ENCODE measurements around the gene TARBP1. TPM values are rescaled to one million over a fixed set of nuclear protein-coding genes. Genes with fewer than 3 reads are reported as not detected.

Gene TARBP1
- polyA plus RNA-seq, 2 donors = 16.8 to 32.5 TPM

GRCh38 chr1:234473118-234473517 is 5.9 kb downstream of the TARBP1 start:
- no peaks in the 10 kb centered on the region for H3K9me3 ChIP-seq (ENCODE audit: control insufficient read depth in 2 of 2, insufficient read depth in 1 of 2, low read depth in 1 of 2, low read length in 1 of 2)
- no peak overlapping the region for H3K27ac ChIP-seq (ENCODE audit: low read depth in 2 of 2, low read length in 1 of 2)
- H3K4me3 ChIP-seq (ENCODE audit: low read depth in 1 of 2, low read length in 2 of 2) = no peak overlapping the region
- no peaks in the 10 kb centered on the region for H3K36me3 ChIP-seq (ENCODE audit: control insufficient read depth in 2 of 2, insufficient read depth in 2 of 2, low read length in 1 of 2)
- no peaks in the 10 kb centered on the region for H3K4me1 ChIP-seq (ENCODE audit: control insufficient read depth in 2 of 2, insufficient read depth in 2 of 2, low read length in 1 of 2)
- WGBS, 2 donors = 78 to 82% methylated on average over 3 of the region's 3 CpGs
- no peaks in the 10 kb centered on the region for H3K27me3 ChIP-seq (ENCODE audit: control insufficient read depth in 1 of 2, insufficient read depth in 2 of 2, low read length in 2 of 2)

- no peaks in the 10 kb centered on the region for H3K4me1 ChIP-seq (ENCODE audit: control insufficient read depth in 2 of 2, insufficient read depth in 2 of 2, low read length in 1 of 2)
- H3K27ac ChIP-seq (ENCODE audit: low read depth in 2 of 2, low read length in 1 of 2) = no peak overlapping the region
- no peaks in the 10 kb centered on the region for H3K9me3 ChIP-seq (ENCODE audit: control insufficient read depth in 2 of 2, insufficient read depth in 1 of 2, low read depth in 1 of 2, low read length in 1 of 2)
- H3K4me3 ChIP-seq (ENCODE audit: low read depth in 1 of 2, low read length in 2 of 2) = no peak overlapping the region
- H3K27me3 ChIP-seq (ENCODE audit: control insufficient read depth in 1 of 2, insufficient read depth in 2 of 2, low read length in 2 of 2) = no peaks in the 10 kb centered on the region
- H3K36me3 ChIP-seq (ENCODE audit: control insufficient read depth in 2 of 2, insufficient read depth in 2 of 2, low read length in 1 of 2) = peaks cover 0 to 3% of the 10 kb centered on the region in 2 donors
Observed at GRCh38 chr1:234469376-234469775, 9.6 kb downstream of the TARBP1 start.

GRCh38 chr1:234468580-234468979 is 10.4 kb downstream of the TARBP1 start:
- peaks cover 0 to 3% of the 10 kb centered on the region in 2 donors for H3K36me3 ChIP-seq (ENCODE audit: control insufficient read depth in 2 of 2, insufficient read depth in 2 of 2, low read length in 1 of 2)
- 87 to 95% methylated on average over 1 of the region's 1 CpG for WGBS, 2 donors
- H3K4me1 ChIP-seq (ENCODE audit: control insufficient read depth in 2 of 2, insufficient read depth in 2 of 2, low read length in 1 of 2) = no peaks in the 10 kb centered on the region
- no peaks in the 10 kb centered on the region for H3K27me3 ChIP-seq (ENCODE audit: control insufficient read depth in 1 of 2, insufficient read depth in 2 of 2, low read length in 2 of 2)
- H3K27ac ChIP-seq (ENCODE audit: low read depth in 2 of 2, low read length in 1 of 2) = no peak overlapping the region
- H3K4me3 ChIP-seq (ENCODE audit: low read depth in 1 of 2, low read length in 2 of 2) = no peak overlapping the region
- H3K9me3 ChIP-seq (ENCODE audit: control insufficient read depth in 2 of 2, insufficient read depth in 1 of 2, low read depth in 1 of 2, low read length in 1 of 2) = no peaks in the 10 kb centered on the region

GRCh38 chr1:234467821-234468220 is 11.2 kb downstream of the TARBP1 start:
- H3K27ac ChIP-seq (ENCODE audit: low read depth in 2 of 2, low read length in 1 of 2) = no peak overlapping the region

GRCh38 chr1:234466945-234467344 is 12.0 kb downstream of the TARBP1 start:
- peaks cover 3% of the 10 kb centered on the region in 2 donors for H3K36me3 ChIP-seq (ENCODE audit: control insufficient read depth in 2 of 2, insufficient read depth in 2 of 2, low read length in 1 of 2)
- no peaks in the 10 kb centered on the region for H3K27me3 ChIP-seq (ENCODE audit: control insufficient read depth in 1 of 2, insufficient read depth in 2 of 2, low read length in 2 of 2)
- H3K4me1 ChIP-seq (ENCODE audit: control insufficient read depth in 2 of 2, insufficient read depth in 2 of 2, low read length in 1 of 2) = no peaks in the 10 kb centered on the region
- no peak overlapping the region for H3K4me3 ChIP-seq (ENCODE audit: low read depth in 1 of 2, low read length in 2 of 2)
- whole genome bisulfite sequencing, 2 donors = 94 to 96% methylated on average over 6 of the region's 6 CpGs
- H3K27ac ChIP-seq (ENCODE audit: low read depth in 2 of 2, low read length in 1 of 2) = no peak overlapping the region
- H3K9me3 ChIP-seq (ENCODE audit: control insufficient read depth in 2 of 2, insufficient read depth in 1 of 2, low read depth in 1 of 2, low read length in 1 of 2) = no peaks in the 10 kb centered on the region

More at GRCh38 chr1:234467821-234468220, 11.2 kb downstream of the TARBP1 start:
- H3K27me3 ChIP-seq (ENCODE audit: control insufficient read depth in 1 of 2, insufficient read depth in 2 of 2, low read length in 2 of 2) = no peaks in the 10 kb centered on the region
- peaks cover 0 to 3% of the 10 kb centered on the region in 2 donors for H3K36me3 ChIP-seq (ENCODE audit: control insufficient read depth in 2 of 2, insufficient read depth in 2 of 2, low read length in 1 of 2)
- WGBS, 2 donors = 81 to 89% methylated on average over 6 of the region's 6 CpGs
- H3K4me3 ChIP-seq (ENCODE audit: low read depth in 1 of 2, low read length in 2 of 2) = no peak overlapping the region
- H3K4me1 ChIP-seq (ENCODE audit: control insufficient read depth in 2 of 2, insufficient read depth in 2 of 2, low read length in 1 of 2) = no peaks in the 10 kb centered on the region
- H3K9me3 ChIP-seq (ENCODE audit: control insufficient read depth in 2 of 2, insufficient read depth in 1 of 2, low read depth in 1 of 2, low read length in 1 of 2) = no peaks in the 10 kb centered on the region

- H3K4me1 ChIP-seq (ENCODE audit: control insufficient read depth in 2 of 2, insufficient read depth in 2 of 2, low read length in 1 of 2) = no peaks in the 10 kb centered on the region
- H3K9me3 ChIP-seq (ENCODE audit: control insufficient read depth in 2 of 2, insufficient read depth in 1 of 2, low read depth in 1 of 2, low read length in 1 of 2) = no peaks in the 10 kb centered on the region
- H3K27me3 ChIP-seq (ENCODE audit: control insufficient read depth in 1 of 2, insufficient read depth in 2 of 2, low read length in 2 of 2) = no peaks in the 10 kb centered on the region
- H3K36me3 ChIP-seq (ENCODE audit: control insufficient read depth in 2 of 2, insufficient read depth in 2 of 2, low read length in 1 of 2) = peaks cover 3% of the 10 kb centered on the region in 2 donors
- no peak overlapping the region for H3K4me3 ChIP-seq (ENCODE audit: low read depth in 1 of 2, low read length in 2 of 2)
- no peak overlapping the region for H3K27ac ChIP-seq (ENCODE audit: low read depth in 2 of 2, low read length in 1 of 2)
Observed at GRCh38 chr1:234463749-234464148, 15.2 kb downstream of the TARBP1 start.

GRCh38 chr1:234460652-234461051 is 18.3 kb downstream of the TARBP1 start:
- Histone ChIP-seq H3K4me3 (ENCODE audit: low read depth in 1 of 2, low read length in 2 of 2) (no peak overlapping the region), H3K27ac (ENCODE audit: low read depth in 2 of 2, low read length in 1 of 2) (no peak overlapping the region), H3K36me3 (ENCODE audit: control insufficient read depth in 2 of 2, insufficient read depth in 2 of 2, low read length in 1 of 2) (peaks cover 3% of the 10 kb centered on the region in 2 donors), H3K4me1 (ENCODE audit: control insufficient read depth in 2 of 2, insufficient read depth in 2 of 2, low read length in 1 of 2) (no peaks in the 10 kb centered on the region), H3K9me3 (ENCODE audit: control insufficient read depth in 2 of 2, insufficient read depth in 1 of 2, low read depth in 1 of 2, low read length in 1 of 2) (no peaks in the 10 kb centered on the region), H3K27me3 (ENCODE audit: control insufficient read depth in 1 of 2, insufficient read depth in 2 of 2, low read length in 2 of 2) (no peaks in the 10 kb centered on the region)
- 97% methylated on average over 5 of the region's 5 CpGs for WGBS, 2 donors

GRCh38 chr1:234458352-234459017 is 20.5 kb downstream of the TARBP1 start:
- peaks cover 0 to 3% of the 10 kb centered on the region in 2 donors for H3K36me3 ChIP-seq (ENCODE audit: control insufficient read depth in 2 of 2, insufficient read depth in 2 of 2, low read length in 1 of 2)
- 83 to 89% methylated on average over 6 of the region's 6 CpGs for WGBS, 2 donors

GRCh38 chr1:234454926-234455325 is 24.1 kb downstream of the TARBP1 start:
- H3K4me1 ChIP-seq (ENCODE audit: control insufficient read depth in 2 of 2, insufficient read depth in 2 of 2, low read length in 1 of 2) = no peaks in the 10 kb centered on the region
- WGBS, 2 donors = 86 to 87% methylated on average over 6 of the region's 6 CpGs
- no peak overlapping the region for H3K4me3 ChIP-seq (ENCODE audit: low read depth in 1 of 2, low read length in 2 of 2)
- H3K27ac ChIP-seq (ENCODE audit: low read depth in 2 of 2, low read length in 1 of 2) = no peak overlapping the region
- no peaks in the 10 kb centered on the region for H3K9me3 ChIP-seq (ENCODE audit: control insufficient read depth in 2 of 2, insufficient read depth in 1 of 2, low read depth in 1 of 2, low read length in 1 of 2)
- no peaks in the 10 kb centered on the region for H3K36me3 ChIP-seq (ENCODE audit: control insufficient read depth in 2 of 2, insufficient read depth in 2 of 2, low read length in 1 of 2)
- H3K27me3 ChIP-seq (ENCODE audit: control insufficient read depth in 1 of 2, insufficient read depth in 2 of 2, low read length in 2 of 2) = no peaks in the 10 kb centered on the region

More at GRCh38 chr1:234458352-234459017, 20.5 kb downstream of the TARBP1 start:
- Histone ChIP-seq H3K27ac (ENCODE audit: low read depth in 2 of 2, low read length in 1 of 2) (no peak overlapping the region), H3K4me3 (ENCODE audit: low read depth in 1 of 2, low read length in 2 of 2) (no peak overlapping the region), H3K9me3 (ENCODE audit: control insufficient read depth in 2 of 2, insufficient read depth in 1 of 2, low read depth in 1 of 2, low read length in 1 of 2) (no peaks in the 10 kb centered on the region), H3K27me3 (ENCODE audit: control insufficient read depth in 1 of 2, insufficient read depth in 2 of 2, low read length in 2 of 2) (no peaks in the 10 kb centered on the region), H3K4me1 (ENCODE audit: control insufficient read depth in 2 of 2, insufficient read depth in 2 of 2, low read length in 1 of 2) (no peaks in the 10 kb centered on the region)

- H3K27ac ChIP-seq (ENCODE audit: low read depth in 2 of 2, low read length in 1 of 2) = no peak overlapping the region
- no peaks in the 10 kb centered on the region for H3K4me1 ChIP-seq (ENCODE audit: control insufficient read depth in 2 of 2, insufficient read depth in 2 of 2, low read length in 1 of 2)
- no peaks in the 10 kb centered on the region for H3K36me3 ChIP-seq (ENCODE audit: control insufficient read depth in 2 of 2, insufficient read depth in 2 of 2, low read length in 1 of 2)
- no peak overlapping the region for H3K4me3 ChIP-seq (ENCODE audit: low read depth in 1 of 2, low read length in 2 of 2)
- H3K9me3 ChIP-seq (ENCODE audit: control insufficient read depth in 2 of 2, insufficient read depth in 1 of 2, low read depth in 1 of 2, low read length in 1 of 2) = no peaks in the 10 kb centered on the region
- 89 to 96% methylated on average over 2 of the region's 2 CpGs for WGBS, 2 donors
- no peaks in the 10 kb centered on the region for H3K27me3 ChIP-seq (ENCODE audit: control insufficient read depth in 1 of 2, insufficient read depth in 2 of 2, low read length in 2 of 2)
Observed at GRCh38 chr1:234452406-234452965, 26.5 kb downstream of the TARBP1 start.
